Transverse colon (tissue), 4 donors: ENCODE results near the gene APCS. TPM values are rescaled to one million over a fixed set of nuclear protein-coding genes. Genes with fewer than 3 reads are reported as not detected.

Source experiments
- DNase-seq: peaks from one replicate; pipeline ENCODE4 v3.0.0-alpha.2; 2019
- H3K27ac ChIP-seq, 4 donors: fragments of 200-600 bp; sonication (generic); 2 replicates each; pipeline ENCODE4 v1.5.1; 2016 to 2018; ENCODE audit warnings: inconsistent platforms in 4 of 4
- H3K27me3 ChIP-seq: fragments of 200-600 bp; sonication (generic); 2 replicates; pipeline ENCODE4 v1.5.1; 2017; ENCODE audit warnings: inconsistent platforms
- H3K36me3 ChIP-seq, 4 donors: fragments of 200-600 bp; sonication (generic); 2 replicates each; pipeline ENCODE4 v1.5.1; 2017 to 2019; ENCODE audit warnings: inconsistent platforms in 4 of 4
- H3K4me1 ChIP-seq, 4 donors: fragments of 200-600 bp; sonication (generic); 2 replicates each; pipeline ENCODE4 v1.5.1; 2017 to 2020; ENCODE audit warnings: inconsistent platforms in 4 of 4
- H3K4me3 ChIP-seq, 4 donors: fragments of 200-600 bp; sonication (generic); 1 replicate in 1 of 4; 2 replicates in 3 of 4; pipeline versions ENCODE4 v1.5.1 to v1.6.1; 2017 to 2019; ENCODE audit warnings: inconsistent platforms in 4 of 4
- H3K9me3 ChIP-seq, 2 donors: fragments of 200-600 bp; sonication (generic); 2 replicates each; pipeline ENCODE4 v1.5.1; 2017 to 2019; ENCODE audit warnings: inconsistent platforms in 2 of 2
- EP300 ChIP-seq: sonication (generic); formaldehyde crosslinking; IDR thresholded peaks from one replicate; pipeline ENCODE4 v1.6.1; 2017; ENCODE audit warnings: antibody characterized with exemption, low read depth
- POLR2A ChIP-seq: fragments of 450-650 bp; IDR thresholded peaks from one replicate; pipeline ENCODE4 v1.6.1; 2016; ENCODE audit warnings: antibody characterized with exemption, mild to moderate bottlenecking, moderate library complexity
- POLR2AphosphoS5 ChIP-seq, 3 donors: sonication (generic); formaldehyde crosslinking; IDR thresholded peaks; one replicate each; pipeline ENCODE4 v1.6.1; 2016; ENCODE audit warnings: antibody characterized with exemption in 3 of 3
- WGBS, 2 donors: methylation state at CpG; one replicate each; pipeline ENCODE4 v1.1.5; 2018; ENCODE audit warnings: low coverage in 1 of 2; 5-methylcytosine and 5-hydroxymethylcytosine counted together
- in situ Hi-C, 4 donors: fragments of 200-750 bp; cut with MboI; loops; one replicate each; pipeline versions ENCODE4 v1.15.0 to v1.15.1; 2017; ENCODE audit warnings: low sequenced_read_pairs in 3 of 4, low pct_ligation_motif_present in 1 of 4, low pct_unique_long_range_greater_than_20kb in 1 of 4
- intact Hi-C: fragments of 100-400 bp; cut with DNase I; formaldehyde crosslinking; loops from one replicate; pipeline ENCODE4 v1.15.1; 2023; ENCODE audit warnings: low total_unique reads
- total RNA-seq, 4 donors: library from RNA; depleted of rRNA; stranded (reverse); fragments of >200 nt; gene quantifications; one replicate each; pipeline ENCODE4 v1.1.0, GENCODE V29; 2016
- TF ChIP-seq, protein P1 (sequence below), 5 experiments: fragments of 200-600 bp in 3 of 5; fragments of 450-650 bp in 2 of 5; sonication (generic) in 3 of 5; IDR thresholded peaks; 1 replicate in 2 of 5; 2 replicates in 3 of 5; pipeline ENCODE4 v1.5.1; 2016 to 2017; ENCODE audit warnings: antibody characterized with exemption in 5 of 5, inconsistent platforms in 3 of 5, mild to moderate bottlenecking in 2 of 5, moderate library complexity in 1 of 5

Gene APCS
- total RNA-seq, 4 donors from 2014 or later: not detected

DNA sequence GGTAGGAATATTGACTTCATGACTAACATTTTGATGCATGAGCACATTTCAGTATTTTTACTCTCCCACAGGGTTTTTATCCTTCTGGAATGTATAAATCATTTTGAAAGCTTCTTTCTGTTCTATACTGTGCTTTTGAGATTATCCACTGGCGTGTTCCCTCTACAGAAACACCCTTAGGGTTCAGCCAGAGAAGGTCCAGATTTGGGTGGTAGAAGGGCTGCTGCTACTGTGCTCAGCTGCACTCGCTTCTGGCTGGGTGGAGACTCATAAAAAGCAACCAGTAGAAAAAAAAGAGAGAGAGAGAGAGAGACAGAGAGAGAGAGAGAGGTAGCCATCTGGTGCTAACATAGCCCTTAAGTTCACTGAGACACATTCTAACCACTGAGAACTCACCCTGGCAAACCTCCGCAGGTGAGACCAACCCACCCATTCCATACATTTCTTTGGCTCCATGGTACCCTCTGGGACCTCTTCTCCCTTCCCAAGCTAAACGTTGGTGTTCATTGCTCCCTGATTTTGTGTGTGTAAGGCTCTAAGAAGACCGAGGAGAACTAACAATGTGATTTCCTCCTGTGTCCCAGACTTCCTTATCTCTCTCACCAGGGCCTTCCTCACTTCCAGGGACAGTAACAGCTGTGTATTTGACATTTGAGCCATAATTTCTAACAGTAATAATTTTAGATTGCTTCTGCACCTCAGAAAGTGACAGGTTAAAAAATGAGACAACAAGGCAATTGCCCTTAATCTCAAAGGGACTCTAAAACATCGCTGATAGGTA, 7.2 kb downstream of the APCS start:
- in situ Hi-C loops (no loop called here), intact Hi-C loops (no loop called here)
- H3K36me3 ChIP-seq: no peaks in the 10 kb centered on the region
- DNase-seq: no peak
- H3K27me3 ChIP-seq: no peaks in the 10 kb centered on the region
- no peak overlapping the region for H3K27ac ChIP-seq
- 35 to 40% methylated on average over 5 to 6 of the region's 6 CpGs for WGBS, 2 donors
- no peaks in the 10 kb centered on the region for H3K4me1 ChIP-seq
- no peaks in the 10 kb centered on the region for H3K9me3 ChIP-seq
- no peak for TF ChIP-seq POLR2A
- TF ChIP-seq POLR2AphosphoS5 (IDR thresholded peaks at IDR 0.05): no peak
- no peak for TF ChIP-seq EP300
- TF ChIP-seq, protein P1, sequence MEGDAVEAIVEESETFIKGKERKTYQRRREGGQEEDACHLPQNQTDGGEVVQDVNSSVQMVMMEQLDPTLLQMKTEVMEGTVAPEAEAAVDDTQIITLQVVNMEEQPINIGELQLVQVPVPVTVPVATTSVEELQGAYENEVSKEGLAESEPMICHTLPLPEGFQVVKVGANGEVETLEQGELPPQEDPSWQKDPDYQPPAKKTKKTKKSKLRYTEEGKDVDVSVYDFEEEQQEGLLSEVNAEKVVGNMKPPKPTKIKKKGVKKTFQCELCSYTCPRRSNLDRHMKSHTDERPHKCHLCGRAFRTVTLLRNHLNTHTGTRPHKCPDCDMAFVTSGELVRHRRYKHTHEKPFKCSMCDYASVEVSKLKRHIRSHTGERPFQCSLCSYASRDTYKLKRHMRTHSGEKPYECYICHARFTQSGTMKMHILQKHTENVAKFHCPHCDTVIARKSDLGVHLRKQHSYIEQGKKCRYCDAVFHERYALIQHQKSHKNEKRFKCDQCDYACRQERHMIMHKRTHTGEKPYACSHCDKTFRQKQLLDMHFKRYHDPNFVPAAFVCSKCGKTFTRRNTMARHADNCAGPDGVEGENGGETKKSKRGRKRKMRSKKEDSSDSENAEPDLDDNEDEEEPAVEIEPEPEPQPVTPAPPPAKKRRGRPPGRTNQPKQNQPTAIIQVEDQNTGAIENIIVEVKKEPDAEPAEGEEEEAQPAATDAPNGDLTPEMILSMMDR (IDR thresholded peaks at IDR 0.05): no peak
- no peak overlapping the region for H3K4me3 ChIP-seq

DNA sequence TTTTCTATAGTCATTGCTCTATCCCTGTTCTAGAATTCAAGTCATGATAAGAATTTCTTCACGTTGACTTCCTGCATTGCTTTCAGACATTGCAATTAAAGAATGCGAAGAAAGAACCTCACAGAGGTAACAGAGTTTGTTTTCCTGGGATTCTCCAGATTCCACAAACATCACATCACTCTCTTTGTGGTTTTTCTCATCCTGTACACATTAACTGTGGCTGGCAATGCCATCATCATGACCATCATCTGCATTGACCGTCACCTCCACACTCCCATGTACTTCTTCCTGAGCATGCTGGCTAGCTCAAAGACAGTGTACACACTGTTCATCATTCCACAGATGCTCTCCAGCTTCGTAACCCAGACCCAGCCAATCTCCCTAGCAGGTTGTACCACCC, 10.6 kb downstream of the APCS start:
- no peak for DNase-seq
- Histone ChIP-seq H3K36me3 (no peaks in the 10 kb centered on the region), H3K27me3 (no peaks in the 10 kb centered on the region), H3K4me3 (no peak overlapping the region), H3K27ac (no peak overlapping the region), H3K4me1 (peaks cover 0 to 4% (median 0%) of the 10 kb centered on the region in 4 donors), H3K9me3 (no peaks in the 10 kb centered on the region)
- TF ChIP-seq, protein P1 (IDR thresholded peaks at IDR 0.05): no peak
- no peak for TF ChIP-seq POLR2AphosphoS5 (IDR thresholded peaks at IDR 0.05)
- no peak for TF ChIP-seq EP300
- TF ChIP-seq POLR2A: no peak
- in situ Hi-C loops: no loop called here
- intact Hi-C loops: no loop called here
- WGBS, 2 donors: 46 to 53% methylated on average over 4 of the region's 4 CpGs

DNA sequence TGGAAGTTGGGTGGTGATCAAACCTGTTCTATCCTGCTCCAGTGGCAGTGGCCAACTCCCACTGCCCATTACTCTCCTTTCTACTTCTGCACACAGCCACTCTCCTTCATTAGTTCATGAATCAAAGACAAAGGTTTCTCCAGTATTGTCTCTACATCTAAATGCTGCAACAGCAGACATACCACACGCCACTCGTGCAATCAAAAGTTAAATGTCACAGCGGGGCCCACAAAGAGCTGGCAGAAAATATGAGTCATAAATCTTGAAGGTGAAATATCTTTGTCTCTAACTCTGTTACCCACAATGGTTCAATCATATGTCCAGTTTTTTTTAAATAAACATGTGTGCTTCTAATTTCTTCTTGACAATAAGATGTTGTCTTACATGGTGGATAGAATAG, 13.3 kb downstream of the APCS start:
- H3K36me3 ChIP-seq: no peaks in the 10 kb centered on the region
- H3K4me3 ChIP-seq: no peak overlapping the region
- WGBS, 2 donors: 79 to 89% methylated on average over 3 of the region's 3 CpGs
- H3K4me1 ChIP-seq: peaks cover 0 to 6% (median 0%) of the 10 kb centered on the region in 4 donors
- H3K9me3 ChIP-seq: no peaks in the 10 kb centered on the region
- TF ChIP-seq POLR2A (no peak), EP300 (no peak), POLR2AphosphoS5 (IDR thresholded peaks at IDR 0.05) (no peak)
- TF ChIP-seq, protein P1 (IDR thresholded peaks at IDR 0.05): no peak
- intact Hi-C loops: no loop called here
- in situ Hi-C loops: no loop called here
- no peak overlapping the region for H3K27ac ChIP-seq
- H3K27me3 ChIP-seq: no peaks in the 10 kb centered on the region
- DNase-seq: no peak

DNA sequence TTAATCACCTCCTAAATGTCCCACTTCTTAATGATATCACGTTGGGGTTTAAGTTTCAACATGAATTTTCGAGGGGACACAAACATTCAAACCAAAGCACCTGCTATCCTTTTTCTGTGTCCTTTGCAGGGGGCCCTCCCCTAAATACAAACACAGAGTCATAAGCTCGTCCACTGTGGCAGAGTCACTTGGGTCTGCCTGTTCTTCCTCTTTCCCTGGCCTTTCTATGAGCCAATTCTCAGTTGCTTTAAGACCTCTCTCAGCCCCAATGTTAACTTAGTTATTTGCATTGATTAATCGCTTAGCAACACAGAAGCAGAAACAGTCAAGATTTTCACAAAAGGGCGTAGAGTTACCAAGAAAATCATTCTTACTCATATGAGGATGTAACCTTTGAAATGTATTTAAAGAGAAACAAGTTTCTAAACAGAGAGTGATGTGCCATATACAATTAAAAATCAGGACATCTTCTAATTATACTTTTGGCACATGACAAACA, 14.9 kb downstream of the APCS start:
- TF ChIP-seq POLR2AphosphoS5 (IDR thresholded peaks at IDR 0.05): no peak
- no peak for TF ChIP-seq POLR2A
- TF ChIP-seq, protein P1 (IDR thresholded peaks at IDR 0.05): no peak
- WGBS, 2 donors: 66 to 70% methylated on average over 5 of the region's 5 CpGs

More for the DNA sequence above, 14.9 kb downstream of the APCS start:
- DNase-seq: no peak
- intact Hi-C loops (no loop called here), in situ Hi-C loops (no loop called here)
- Histone ChIP-seq H3K36me3 (no peaks in the 10 kb centered on the region), H3K9me3 (no peaks in the 10 kb centered on the region), H3K4me1 (peaks cover 0 to 6% (median 0%) of the 10 kb centered on the region in 4 donors), H3K4me3 (no peak overlapping the region), H3K27ac (no peak overlapping the region), H3K27me3 (no peaks in the 10 kb centered on the region)
